Activated T-cell treated with anti-CD3 and anti-CD28 coated beads, Interleukin-2, amount 50 U/mL, for 1 hour (primary cell): ENCODE data around the gene IFNGR2.
"Not testable (repeated sequence)": the region's sequence is repeated elsewhere in the genome, so short reads cannot be mapped to it uniquely, and the experiment has no call there.

ENCODE experiments used
- DNase-seq: peaks from one replicate; pipeline ENCODE4 v3.0.0-alpha.2; 2020

The IFNGR2 gene

DNA sequence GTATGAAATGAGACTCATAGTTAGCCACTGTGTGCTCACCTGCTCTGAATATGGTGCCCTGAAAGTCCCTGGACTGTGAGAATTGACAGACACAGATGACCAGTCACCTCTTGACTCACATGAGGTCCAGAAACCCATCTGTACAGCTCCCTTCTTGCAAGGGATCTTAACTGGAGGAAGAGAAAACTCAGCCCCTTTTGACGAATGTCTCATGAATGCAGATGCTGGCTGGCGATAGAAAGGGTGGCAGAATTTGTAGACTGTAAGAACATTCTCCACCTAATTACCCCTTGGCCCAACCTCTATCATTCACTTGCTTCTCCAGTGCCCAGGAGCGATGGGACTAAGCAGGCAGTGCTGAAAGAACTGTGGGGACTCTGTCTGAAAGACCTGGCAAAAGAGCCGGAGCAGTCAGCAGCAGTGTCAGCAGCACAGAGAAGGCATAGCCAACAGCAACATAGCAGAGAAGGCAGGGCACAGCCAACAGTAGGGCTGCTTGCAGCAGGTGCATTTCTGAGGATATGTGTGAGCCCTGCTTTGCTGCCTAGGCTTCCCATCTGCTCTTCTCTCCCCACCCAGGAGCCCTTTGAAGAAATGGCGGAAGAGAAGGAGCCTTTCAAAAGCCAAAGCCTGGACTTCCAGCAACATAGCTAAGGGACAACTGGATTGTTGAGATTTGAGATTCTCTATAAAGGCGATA lies 25.8 kb upstream of the IFNGR2 start:
- DNase-seq = no peak

GRCh38 chr21:33378081-33378480 lies 25.1 kb upstream of the IFNGR2 start:
- no peak for DNase-seq

DNA sequence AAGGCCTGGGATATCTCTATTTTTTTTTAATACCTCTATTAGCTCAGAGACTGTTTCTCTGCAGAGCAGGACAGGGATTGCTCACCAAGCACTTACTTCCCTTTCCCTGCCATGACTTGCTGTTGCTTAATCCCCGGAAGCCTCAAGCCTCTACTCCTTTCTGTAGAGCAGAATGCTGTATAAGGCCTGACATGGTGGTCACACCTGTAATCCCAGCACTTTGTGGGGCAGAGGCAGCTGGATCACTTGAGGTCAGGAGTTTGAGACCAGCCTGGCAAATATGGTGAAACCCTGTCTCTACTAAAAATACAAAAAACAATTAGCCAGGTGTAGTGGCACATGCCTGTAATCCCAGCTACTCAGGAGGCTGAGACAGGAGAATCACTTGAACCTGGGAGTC lies 23.3 kb upstream of the IFNGR2 start:
- DNase-seq = not testable (repeated sequence)

DNA sequence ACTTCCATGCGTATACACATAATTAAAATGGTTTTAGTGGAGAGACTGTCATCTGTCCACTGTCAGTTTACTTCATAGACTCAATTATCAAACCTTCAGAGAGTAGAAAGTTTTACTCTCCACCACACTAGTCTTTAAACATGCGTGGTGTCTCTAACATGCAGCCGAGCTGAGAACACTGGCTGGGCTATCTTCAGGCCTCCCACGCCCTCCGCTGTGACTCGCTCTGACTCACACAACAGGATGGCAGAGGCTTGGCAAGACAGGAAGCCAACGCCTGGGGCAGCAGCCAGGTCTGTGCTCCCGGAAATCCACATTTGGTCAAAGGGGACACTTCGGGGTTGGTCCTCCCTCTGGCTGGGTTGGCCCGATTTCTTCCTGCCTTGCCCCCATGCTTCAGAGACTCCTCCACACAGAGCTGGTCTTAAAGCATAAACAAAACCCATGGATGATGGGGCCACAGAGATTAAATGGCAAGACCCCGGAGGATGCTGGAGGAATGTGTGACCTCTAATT lies 22.7 kb upstream of the IFNGR2 start:
- DNase-seq = peak; percentile 76

DNA sequence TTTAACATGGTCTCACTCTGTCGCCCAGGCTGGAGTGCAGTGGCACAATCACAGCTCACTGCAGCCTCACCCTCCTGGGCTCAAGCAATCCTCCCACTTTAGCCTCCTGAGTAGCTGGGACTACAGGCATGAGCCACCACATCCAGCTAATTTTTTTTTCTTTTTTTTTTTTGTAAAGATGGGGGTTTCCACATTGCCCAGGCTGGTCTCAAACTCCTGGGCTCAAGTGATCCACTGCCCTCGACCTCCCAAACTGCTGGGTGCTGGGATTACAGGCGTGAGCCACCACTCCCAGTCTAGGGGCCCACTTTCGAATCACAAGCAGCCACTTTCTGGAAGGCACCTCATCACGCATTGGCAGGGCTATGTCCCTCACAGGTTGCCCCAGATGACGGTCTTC lies 21.8 kb upstream of the IFNGR2 start:
- not testable (repeated sequence) for DNase-seq

DNA sequence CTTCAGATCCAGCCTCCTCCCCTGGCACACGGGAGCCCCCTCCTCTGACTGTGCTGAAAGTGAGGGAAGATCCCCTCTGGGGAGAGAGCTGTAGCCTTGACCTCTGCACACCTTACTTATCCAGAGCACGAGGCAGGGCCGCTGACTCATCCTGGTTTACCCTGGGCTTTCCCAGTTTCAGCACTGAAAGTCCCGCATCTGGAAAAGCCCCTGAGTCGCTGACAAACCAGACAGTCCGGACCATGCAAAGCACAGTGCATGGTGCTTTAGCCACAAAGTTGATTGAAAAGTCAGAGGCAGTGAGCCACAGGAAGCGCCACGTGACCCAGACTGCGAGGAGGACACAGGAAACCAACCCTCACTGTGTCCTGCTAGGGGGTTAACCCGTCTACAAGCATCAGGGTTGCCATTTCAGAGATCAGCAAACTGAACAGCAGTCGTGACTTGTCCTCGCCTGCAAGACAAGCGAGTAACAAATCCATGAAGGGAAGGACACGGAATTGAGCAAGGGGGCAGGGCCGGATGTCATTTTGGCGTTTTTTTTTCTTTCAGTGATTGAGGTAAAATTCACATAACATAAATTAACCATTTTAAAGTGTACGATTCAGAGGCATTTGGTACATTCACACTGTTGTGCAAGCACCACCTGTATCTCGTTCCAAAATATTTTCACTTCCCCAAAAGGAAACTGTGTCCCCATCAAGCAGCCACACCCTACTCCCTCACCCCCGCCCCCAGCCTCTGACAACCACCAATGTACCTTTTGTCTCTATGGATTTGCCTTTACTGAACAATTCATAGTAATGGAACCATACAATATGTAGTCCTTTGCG lies 19.9 kb upstream of the IFNGR2 start:
- DNase-seq = peak; percentile 59

DNA sequence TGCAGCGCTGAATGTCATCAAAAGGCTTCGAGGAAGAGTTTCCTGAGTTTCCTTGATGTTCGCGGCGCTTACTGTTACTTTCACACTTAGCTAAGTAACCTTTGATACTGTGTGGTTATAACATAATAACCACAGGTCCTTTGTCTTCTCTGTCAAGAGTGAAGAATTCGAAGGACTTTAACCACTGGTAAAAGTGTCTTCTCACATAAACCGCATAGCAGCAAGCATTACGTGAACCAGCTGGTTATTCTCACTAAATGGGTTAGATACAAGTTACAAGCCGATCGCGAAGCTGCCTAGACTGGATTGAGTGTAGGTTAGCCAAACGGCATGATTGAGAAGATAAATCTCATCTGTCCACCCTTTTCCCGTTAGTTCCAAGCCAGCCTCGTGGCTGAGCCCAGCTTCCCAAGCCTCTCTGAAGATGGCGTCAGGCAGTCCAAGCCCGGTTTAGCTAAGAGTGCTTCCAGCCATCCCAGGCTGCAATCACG lies 18.3 kb upstream of the IFNGR2 start:
- peak; percentile 42 for DNase-seq

DNA sequence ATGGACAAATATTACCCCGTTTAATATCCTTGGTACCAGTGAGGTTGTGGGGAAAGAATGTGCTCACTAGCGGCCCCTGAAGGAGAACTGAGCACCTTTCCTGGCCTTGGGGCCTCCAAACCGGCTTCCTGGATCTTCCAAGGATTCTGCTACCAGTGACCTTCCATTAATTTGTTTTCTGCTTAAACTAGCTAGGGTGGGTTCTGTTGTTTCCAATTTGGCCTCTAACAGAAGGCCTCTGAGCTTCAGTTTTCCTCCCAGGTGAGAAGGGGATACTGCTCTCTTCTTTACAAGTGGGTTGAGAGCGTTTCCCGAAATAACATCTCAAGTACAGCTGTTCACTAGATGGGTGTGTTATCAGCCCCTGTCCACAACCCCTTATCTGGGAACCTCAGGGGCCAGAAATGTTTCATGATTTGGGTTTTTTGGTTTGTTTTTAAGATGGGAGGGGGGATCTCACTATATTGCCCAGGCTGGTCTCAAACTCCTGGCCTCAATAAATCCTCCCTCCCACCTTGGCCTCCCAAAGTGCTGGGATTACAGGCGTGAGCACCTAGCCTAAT lies 16.9 kb upstream of the IFNGR2 start:
- no peak for DNase-seq

DNA sequence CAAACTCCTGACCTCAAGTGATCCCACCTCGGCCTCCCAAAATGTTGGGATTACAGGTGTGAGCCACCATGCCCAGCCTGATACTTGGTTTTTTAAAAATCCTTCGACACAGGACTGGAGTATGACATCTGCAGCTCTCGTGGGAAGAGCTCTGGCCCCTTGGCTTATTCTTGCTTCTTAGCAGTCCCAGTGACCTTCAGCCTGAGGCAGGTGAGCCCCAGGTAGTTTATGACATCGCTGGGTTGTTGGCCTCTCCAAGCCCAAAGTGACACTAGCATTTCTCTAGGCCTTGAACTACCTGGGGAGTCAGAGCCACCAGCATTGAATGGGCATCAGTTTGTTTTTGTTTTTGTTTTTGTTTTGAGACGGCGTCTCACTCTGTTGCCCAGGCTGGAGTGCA lies 15.9 kb upstream of the IFNGR2 start:
- DNase-seq = no peak

- no peak for DNase-seq
Measured at GRCh38 chr21:33388188-33388587, 15.0 kb upstream of the IFNGR2 start.

GRCh38 chr21:33390479-33390878 lies 12.7 kb upstream of the IFNGR2 start:
- DNase-seq = no peak

- no peak for DNase-seq
Measured at GRCh38 chr21:33391656-33392055, 11.6 kb upstream of the IFNGR2 start.

DNA sequence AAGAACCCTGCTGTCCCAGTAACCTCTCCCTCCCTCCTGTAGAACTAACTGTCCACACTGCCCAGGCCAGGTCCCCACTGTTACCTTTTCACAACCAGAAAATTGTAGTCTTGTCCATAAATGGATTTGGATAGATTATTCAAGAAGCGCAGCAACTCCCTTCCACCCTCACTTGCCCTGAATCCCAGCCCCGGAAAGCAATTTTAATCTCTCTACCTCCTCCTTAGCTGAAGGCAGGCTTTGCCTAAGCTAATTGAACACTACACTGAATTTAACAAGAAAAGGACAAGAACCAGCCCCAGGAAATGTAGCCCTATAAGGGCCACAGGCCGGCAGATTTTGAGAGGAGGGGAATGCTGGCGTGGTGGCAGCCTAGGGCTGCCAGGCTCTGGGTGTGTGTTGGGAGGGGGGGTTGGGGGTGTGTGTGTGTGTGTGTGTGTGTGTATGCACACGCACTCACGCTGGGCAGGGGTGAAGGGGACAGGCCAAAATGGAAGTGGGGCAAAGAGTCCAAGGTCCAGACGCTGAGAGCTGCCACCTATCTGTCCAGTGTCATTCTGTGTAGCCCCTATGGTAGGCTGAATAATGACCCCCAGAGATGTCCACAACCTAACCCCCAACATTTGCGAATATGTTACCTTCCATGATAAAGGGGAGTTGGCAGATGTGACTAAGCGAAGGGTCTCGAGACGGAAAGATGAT lies 10.8 kb upstream of the IFNGR2 start:
- DNase-seq = no peak

- no peak for DNase-seq
Measured at GRCh38 chr21:33393348-33393747, 9.9 kb upstream of the IFNGR2 start.

GRCh38 chr21:33394260-33394659 lies 9.0 kb upstream of the IFNGR2 start:
- DNase-seq = no peak

GRCh38 chr21:33395891-33396331 lies 7.3 kb upstream of the IFNGR2 start:
- DNase-seq = no peak

- DNase-seq = no peak
Measured at GRCh38 chr21:33396436-33396835, 6.8 kb upstream of the IFNGR2 start.

GRCh38 chr21:33396951-33397350 lies 6.3 kb upstream of the IFNGR2 start:
- no peak for DNase-seq

DNA sequence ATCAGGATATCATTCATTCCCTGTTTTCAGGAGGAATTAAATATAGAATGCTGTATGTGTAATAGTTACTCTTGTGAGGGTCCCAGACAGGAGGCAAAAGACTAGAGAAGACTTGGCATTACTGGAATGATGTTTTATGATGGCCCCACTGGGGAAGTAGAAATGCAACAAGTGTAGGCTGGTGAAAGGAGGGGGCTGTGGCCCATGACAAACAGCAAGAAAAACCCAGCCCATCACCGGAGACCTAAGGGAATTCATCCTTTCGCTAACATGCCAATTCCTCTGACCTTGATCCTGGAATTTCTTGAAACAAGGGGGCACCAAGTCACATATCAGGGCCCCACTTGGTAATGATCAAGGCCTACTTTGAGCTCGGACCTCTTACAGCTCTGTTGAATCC lies 5.5 kb upstream of the IFNGR2 start:
- no peak for DNase-seq

DNA sequence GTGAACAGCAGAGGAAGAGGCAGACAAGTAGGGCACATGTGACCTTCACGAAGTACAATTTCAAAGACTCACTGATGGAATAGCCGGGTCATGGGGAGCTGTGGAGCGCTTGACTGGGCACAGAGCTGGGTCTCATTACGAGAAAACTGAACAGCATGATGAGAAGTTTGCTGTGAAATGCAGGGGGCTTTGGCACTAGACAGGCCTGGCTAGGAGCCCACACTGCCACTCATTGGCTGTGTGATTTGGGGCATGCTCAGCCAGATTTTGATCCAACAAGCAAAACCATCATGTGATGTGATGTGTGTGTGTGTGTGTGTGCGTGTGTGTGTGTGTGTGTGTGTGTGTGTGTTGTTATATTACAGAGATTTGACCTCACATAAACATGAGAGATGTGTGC lies 4.9 kb upstream of the IFNGR2 start:
- no peak for DNase-seq

DNA sequence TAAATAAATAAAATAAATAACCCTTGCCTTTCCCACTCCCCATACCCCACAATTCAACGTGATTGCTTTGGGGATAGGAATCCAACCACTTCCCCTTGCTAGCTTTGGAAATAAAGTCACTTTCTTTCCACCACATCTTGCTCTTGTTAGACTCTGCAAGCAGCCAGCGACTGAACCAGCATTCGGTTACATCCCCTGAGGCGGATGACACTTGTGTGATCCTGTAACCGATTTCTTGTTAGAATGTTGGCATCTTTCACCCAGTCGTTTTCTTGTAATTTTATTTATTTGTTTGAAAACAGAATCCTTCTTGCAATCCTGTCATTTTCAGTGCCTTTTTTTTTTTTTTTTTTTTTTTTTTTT lies 1.6 kb upstream of the IFNGR2 start:
- no peak for DNase-seq

GRCh38 chr21:33402001-33402979 lies 923 bp upstream of the IFNGR2 start:
- DNase-seq = peak; percentile 47
